NCI-H1930 (cell line): ENCODE measurements around the gene PANK2.
A peak's percentile ranks its signal among the peaks of the same experiment; 100 is the strongest.
"Not testable (repeated sequence)": the region's sequence is repeated elsewhere in the genome, so short reads cannot be mapped to it uniquely, and the experiment has no call there.

Experiments
- DNase-seq, 2 experiments: peaks; one replicate each; lab custom pipeline; 2025; lab: John Stamatoyannopoulos, UW

The PANK2 gene

DNA sequence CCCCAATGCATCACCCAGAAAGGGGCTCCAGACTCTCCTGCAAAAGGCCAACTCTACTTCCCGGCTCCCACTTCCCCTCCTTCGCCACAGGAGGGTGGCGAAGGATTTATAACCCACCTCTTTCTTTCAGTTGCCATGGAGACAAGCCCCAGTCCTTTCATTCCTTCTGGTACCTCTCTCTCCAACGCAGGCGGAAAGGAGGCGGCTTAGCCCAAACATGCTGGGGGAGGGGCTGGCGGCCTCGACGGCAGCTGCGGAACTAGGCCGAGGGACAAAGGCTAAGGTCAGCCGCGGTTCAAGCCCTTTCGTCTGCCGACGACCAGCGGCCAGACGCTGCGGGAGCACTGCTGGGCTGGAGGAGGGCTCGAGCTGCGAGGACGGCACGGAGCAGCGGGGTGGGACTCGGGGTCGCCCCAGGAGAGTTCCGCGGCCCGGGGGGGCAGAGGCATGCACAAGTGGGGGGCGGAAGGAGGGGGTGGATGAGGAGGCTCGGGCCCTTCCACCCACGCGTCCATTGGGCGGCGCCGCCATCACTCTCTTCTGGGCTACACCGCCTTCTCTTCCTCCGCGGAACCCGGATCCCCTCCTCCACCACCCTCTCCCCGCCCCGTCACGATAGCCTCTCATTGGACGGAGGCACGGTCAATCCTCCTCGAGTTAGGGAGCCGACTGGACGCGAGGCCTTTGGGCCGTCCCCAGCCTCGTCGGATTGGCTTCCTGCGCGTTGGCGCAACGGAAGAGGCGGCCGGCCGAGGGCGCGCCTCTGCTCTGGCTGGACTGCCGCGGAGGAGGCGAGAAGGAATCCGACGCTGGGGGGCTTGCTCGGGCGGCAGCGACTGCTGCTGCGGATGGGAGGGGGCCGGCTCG is at the start of gene PANK2:
PANK2 (plus strand) TSS at position 766 of the 867 bp plus-strand sequence.
- DNase-seq = peak; percentile 98 to 99

DNA sequence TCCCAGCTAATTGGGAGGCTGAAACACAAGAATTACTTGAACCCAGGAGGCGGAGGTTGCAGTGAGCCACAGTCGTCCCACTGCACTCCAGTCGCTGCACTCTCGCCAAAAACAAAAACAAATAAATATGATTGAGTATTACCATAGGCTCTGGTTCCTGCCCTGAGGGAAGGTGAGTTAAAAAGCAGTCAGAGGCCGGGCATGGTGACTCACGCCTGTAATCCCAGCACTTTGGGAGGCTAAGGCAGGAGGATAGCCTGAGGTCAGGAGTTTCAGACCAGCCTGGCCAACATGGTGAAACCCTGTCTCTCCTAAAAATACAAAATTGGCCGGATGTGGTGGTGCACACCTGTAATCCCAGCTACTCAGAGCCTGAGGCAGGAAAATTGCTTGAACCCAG is 49.0 kb upstream of the PANK2 start:
- DNase-seq = not testable (repeated sequence)

- DNase-seq = no peak
Observed at GRCh38 chr20:3842348-3842930, 46.7 kb upstream of the PANK2 start.

DNA sequence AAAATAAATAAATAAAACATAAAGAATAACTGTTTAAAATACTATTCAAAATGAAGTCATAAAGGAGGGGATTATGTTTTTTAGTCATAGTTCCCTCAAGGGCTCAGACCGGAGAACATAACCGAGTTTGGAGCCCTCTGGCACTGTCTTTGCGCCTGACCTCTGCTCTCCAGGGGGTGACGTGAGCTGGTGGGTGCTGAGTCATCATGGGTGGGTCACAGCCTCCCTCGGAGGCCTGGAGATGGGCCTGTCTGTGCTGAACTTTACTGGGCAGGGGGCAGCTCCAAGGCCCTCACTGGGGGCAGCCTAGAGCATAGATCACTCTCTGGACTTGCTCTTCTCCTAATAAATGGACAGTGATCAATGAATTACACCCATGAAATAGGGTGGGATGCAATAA is 45.7 kb upstream of the PANK2 start:
- no peak for DNase-seq

DNA sequence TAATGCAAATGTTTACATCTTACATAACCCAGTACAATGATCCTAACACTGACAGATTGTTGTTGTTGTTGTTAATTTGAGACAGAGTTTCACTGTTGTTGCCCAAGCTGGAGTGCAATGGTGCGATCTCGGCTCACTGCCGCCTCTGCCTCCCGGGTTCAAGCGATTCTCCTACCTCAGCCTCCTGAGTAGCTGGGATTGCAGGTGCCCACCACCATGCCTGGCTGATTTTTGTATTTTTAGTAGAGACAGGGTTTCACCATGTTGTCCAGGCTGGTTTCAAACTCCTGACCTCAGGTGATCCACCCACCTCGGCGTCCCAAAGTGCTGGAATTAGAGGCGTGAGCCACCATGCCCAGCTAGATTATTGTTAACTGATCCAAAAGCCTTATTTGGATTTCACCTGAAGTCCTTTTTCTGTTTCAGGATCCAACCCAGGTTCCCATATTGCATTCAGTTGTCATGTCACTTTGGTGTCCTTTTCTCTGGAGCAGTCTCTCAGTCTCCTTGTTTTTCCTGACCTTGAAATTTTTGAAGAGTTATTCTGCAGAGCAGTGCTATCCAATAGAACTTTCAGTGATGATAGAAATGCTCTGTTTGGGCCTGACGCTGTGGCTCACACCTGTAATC is 45.1 kb upstream of the PANK2 start:
- not testable (repeated sequence) for DNase-seq

DNA sequence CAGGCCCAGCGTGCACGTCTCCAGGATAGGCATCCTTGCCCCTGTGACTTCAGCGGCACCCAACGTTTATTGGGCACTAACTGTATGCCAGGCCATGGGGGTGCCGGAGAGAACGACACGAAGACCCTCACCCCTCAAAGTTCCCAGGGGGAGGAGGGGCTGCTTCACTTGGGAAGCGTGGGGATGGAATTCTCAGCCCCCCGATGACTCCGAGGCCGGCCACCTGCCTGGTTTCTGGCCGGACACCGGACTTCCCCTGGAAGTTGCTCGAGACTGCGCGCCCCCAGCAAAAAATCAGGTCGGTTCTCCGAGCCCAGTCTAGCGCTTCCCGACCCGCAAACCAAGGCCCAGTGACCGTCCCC is 42.8 kb upstream of the PANK2 start:
- DNase-seq = no peak

- peak; percentile 69 to 82 for DNase-seq
Observed at GRCh38 chr20:3846740-3847428, 42.3 kb upstream of the PANK2 start, which contains the start of gene MAVS. MAVS (plus strand) TSS chr20:3846834; CDS start chr20:3854625, 7,791 bp downstream.

DNA sequence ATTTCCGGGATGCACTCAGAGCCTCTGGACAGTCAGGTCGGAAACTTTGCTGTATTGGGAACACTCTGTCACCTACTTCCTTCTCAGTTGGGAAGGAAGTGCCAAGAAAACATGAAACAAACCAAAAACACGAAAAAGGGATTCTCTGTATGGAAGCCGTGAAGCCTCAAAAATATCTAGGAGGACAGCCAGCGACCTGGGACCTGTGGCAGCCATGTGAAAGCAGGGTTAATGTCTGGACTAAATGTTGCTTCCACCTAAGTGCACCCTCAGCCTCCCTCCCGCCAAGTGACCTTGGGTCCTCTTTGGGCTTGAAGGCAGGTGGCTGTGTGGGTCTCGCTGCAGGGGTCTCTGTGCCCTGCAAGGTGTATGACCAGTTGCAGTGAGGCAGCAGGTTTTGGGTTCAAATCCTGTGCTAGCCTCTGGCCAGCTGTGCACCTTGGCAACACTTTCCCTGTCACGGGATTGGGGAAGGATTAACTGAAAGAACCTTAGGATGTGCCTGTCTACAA is 41.7 kb upstream of the PANK2 start:
- no peak for DNase-seq

- no peak for DNase-seq
Observed at GRCh38 chr20:3848565-3848964, 40.6 kb upstream of the PANK2 start.

DNA sequence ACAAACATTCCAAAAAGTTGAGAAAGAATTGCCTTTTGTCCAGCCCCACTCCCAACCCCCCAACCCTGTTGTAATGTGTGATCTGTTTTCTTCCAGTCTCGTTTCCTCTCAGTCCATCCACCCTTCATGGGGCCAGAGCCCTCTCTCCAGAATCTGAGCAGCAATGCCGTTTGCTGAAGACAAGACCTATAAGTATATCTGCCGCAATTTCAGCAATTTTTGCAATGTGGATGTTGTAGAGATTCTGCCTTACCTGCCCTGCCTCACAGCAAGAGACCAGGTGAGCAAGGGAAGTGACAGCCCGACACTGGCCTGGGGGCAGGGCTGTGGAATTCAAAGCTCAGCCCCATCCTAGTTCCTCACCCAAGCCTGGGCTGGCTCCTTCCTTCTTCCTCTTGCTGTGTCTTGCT is 34.7 kb upstream of the PANK2 start:
- DNase-seq = no peak

DNA sequence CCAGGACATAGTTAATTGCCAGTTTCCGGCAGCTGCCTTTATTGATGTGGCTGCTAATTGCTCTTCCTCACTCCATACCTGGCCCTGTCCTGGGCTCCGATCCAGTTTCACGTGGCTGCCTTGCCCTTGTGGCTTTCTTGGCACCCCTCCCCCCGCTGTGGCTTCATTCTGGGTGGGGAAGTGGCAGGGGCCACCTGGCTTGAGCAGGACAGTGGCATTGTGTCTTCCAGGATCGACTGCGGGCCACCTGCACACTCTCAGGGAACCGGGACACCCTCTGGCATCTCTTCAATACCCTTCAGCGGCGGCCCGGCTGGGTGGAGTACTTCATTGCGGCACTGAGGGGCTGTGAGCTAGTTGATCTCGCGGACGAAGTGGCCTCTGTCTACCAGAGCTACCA is 31.8 kb upstream of the PANK2 start:
- DNase-seq = no peak

DNA sequence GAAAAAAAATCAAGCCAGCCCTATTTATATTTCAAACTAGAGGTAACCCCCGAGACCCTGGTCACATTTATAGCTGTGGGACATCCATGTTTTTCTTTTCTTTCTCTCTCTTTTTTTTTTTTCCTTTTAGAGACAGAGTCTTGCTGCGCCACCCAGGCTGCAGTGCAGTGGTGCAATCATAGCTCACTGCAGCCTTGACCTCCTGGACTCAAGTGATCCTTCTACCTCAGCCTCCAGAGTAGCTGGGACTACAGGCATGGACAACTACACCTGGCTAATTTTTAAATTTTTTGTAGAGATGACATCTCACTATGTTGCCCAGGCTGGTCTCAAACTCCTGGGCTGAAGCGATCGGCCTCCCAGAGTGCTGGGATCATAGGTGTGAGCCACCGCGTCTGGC is 30.5 kb upstream of the PANK2 start:
- DNase-seq = no peak

GRCh38 chr20:3861191-3861590 is 28.0 kb upstream of the PANK2 start:
- DNase-seq = no peak

- DNase-seq = no peak
Observed at GRCh38 chr20:3862333-3862732, 26.9 kb upstream of the PANK2 start.

DNA sequence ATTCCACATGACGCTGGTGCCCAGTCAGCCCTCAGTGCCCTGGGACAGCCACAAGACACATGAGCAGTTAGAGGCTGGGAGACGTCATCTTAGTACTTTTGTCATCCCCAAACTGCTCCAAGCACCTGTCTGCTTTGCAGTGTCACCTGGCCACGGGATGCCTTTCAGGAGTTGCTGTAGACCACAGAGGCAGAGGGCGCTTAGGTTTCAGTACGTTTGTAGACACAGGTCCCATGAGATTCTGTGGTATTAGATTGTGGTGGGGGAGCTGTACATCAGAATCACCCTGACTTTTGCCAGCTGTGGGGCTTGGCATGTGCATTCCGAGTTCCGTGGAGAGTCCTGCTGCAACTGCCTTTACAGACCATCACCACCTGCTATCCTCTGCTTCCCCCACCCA is 25.9 kb upstream of the PANK2 start:
- DNase-seq = no peak

- DNase-seq = no peak
Observed at GRCh38 chr20:3864518-3864917, 24.7 kb upstream of the PANK2 start.

DNA sequence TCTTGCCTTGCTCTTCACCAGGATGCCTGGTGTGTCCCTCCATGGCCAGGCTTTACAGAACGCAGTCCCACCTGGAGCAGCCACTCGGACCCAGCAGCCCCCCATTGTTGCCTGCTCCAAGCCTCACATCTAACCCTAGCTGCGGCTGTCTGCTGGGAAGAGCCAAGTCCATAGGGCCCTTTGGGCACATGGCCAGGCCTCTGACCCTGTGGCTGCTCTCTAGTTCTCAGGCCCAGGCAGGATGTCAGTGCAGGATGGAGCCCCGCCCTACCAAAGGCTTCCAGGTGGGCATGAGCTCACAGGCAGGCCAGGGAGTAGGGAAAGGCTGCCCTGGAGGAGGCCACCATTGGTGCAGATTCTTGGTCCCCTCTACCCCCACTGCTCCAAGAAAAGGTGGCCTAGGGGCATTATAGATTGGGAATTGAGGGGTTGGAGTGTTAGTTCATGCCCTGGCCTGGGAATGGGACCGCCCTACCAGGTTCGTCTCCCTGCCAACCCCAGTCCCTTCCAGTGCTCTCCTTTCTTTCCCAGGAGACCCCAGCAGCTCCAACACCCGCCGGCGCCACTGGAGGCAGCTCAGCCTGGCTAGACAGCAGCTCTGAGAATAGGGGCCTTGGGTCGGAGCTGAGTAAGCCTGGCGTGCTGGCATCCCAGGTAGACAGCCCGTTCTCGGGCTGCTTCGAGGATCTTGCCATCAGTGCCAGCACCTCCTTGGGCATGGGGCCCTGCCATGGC is 23.9 kb upstream of the PANK2 start:
- DNase-seq = no peak

GRCh38 chr20:3865887-3866407 is 23.2 kb upstream of the PANK2 start:
- no peak for DNase-seq

DNA sequence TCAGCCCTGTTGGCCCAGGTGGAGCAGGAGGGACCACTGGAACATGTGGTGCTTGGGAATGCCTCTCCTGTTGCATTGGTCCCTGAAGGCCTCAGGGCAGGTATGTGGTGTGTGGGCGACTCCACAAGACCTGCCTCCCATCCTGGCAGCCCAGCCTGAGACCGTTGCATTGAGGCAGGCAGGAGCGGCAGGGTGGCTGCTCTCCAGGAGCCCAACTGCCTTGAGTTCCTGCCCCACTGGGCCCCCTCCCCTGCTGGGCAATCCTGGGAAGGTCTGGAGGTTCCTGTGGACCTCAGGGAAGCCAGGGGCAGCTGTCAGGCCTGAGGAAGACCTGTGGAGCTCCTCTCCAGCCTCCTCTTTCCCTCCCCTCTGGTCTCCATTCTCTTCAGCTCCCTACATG is 22.7 kb upstream of the PANK2 start:
- DNase-seq = no peak

DNA sequence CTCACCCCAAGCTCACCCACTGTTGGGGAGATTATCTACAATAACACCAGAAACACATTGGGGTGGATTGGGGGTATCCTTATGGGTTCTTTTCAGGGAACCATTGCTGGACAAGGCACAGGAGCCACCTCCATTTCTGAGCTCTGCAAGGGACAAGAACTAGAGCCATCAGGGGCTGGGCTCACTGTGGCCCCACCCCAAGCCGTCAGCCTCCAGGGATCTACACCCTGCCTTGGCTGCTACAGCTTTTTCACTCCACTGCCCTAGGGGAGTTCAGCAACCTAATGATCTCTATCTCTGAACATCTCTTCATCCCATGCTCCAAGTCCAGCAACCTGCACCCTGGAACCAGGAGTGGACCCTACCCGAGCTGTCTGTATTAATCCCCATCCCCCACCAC is 21.4 kb upstream of the PANK2 start:
- DNase-seq = no peak
